OCI-LY7 (cell line): ENCODE measurements around the gene AMMECR1. TPM values are rescaled to one million over a fixed set of nuclear protein-coding genes. Genes with fewer than 3 reads are reported as not detected.

Experiments
- BruUV-seq: library from RNA; stranded (reverse); fragments of 400-500 nt; replicated peaks from 2 replicates; lab custom pipeline; 2021; lab: Mats Ljungman, UMichigan
- CTCF ChIA-PET: fragments of 300-600 bp; sonication (Branson Sonifier 250); formaldehyde crosslinking; loops from one replicate; lab custom pipeline; 2022; ENCODE audit warnings: antibody characterized with exemption; ENCODE audit not compliant: unreplicated experiment; lab: Charles Lee
- POLR2A ChIA-PET: fragments of 300-600 bp; sonication (Branson Sonifier 250); formaldehyde crosslinking; loops from one replicate; lab custom pipeline; 2022; ENCODE audit warnings: antibody characterized with exemption; lab: Charles Lee
- DNase-seq: peaks from one replicate; pipeline ENCODE4 v3.0.0-alpha.2; 2015; ENCODE audit warnings: low spot score
- H2AFZ ChIP-seq: fragments of 200-600 bp; sonication (generic), shearing (Covaris generic); 2 replicates; pipeline ENCODE4 v1.6.1; 2014; ENCODE audit warnings: mild to moderate bottlenecking, antibody characterized with exemption, low read length, moderate library complexity
- H3K27ac ChIP-seq: fragments of 200-600 bp; sonication (generic); 2 replicates; pipeline ENCODE4 v1.5.1; 2014; ENCODE audit warnings: mixed run types, low read depth, mild to moderate bottlenecking, moderate library complexity, low read length, inconsistent platforms; ENCODE audit not compliant: poor library complexity, severe bottlenecking
- H3K36me3 ChIP-seq: fragments of 200-600 bp; sonication (generic); 2 replicates; pipeline ENCODE4 v1.6.1; 2014; ENCODE audit warnings: mild to moderate bottlenecking, antibody characterized with exemption, low read length, moderate library complexity, mixed read lengths; ENCODE audit not compliant: insufficient read depth
- H3K4me1 ChIP-seq: fragments of 200-600 bp; sonication (generic); 2 replicates; pipeline ENCODE4 v1.5.1; 2014; ENCODE audit warnings: mild to moderate bottlenecking, low read length; ENCODE audit not compliant: insufficient read depth, poor library complexity, severe bottlenecking
- H3K4me2 ChIP-seq: fragments of 200-600 bp; sonication (generic); 2 replicates; pipeline ENCODE4 v1.6.1; 2014; ENCODE audit warnings: mild to moderate bottlenecking, low read length
- H3K4me3 ChIP-seq: fragments of 200-600 bp; sonication (generic); 2 replicates; pipeline ENCODE4 v1.5.1; 2014; ENCODE audit warnings: mild to moderate bottlenecking, low read depth, low read length; ENCODE audit not compliant: poor library complexity, severe bottlenecking
- H3K79me2 ChIP-seq: fragments of 200-600 bp; sonication (generic); 2 replicates; pipeline ENCODE4 v1.6.1; 2016; ENCODE audit warnings: low read depth, mild to moderate bottlenecking, low read length, moderate library complexity, mixed read lengths; ENCODE audit not compliant: insufficient read depth
- H3K9me2 ChIP-seq: fragments of 200-600 bp; sonication (generic); 2 replicates; pipeline ENCODE4 v1.6.1; 2016; ENCODE audit warnings: mild to moderate bottlenecking, low read length, mixed read lengths; ENCODE audit not compliant: insufficient read depth
- H3K9me3 ChIP-seq: fragments of 200-600 bp; sonication (generic); 2 replicates; pipeline ENCODE4 v1.6.1; 2014; ENCODE audit warnings: mild to moderate bottlenecking, mixed run types, low read length, mixed read lengths
- H4K20me1 ChIP-seq: fragments of 200-600 bp; sonication (generic); 2 replicates; pipeline ENCODE4 v1.6.1; 2014; ENCODE audit warnings: mild to moderate bottlenecking, antibody characterized with exemption, low read length, moderate library complexity, mixed read lengths; ENCODE audit not compliant: insufficient read depth
- EZH2phosphoT487 ChIP-seq: fragments of 200-600 bp; sonication (generic); IDR thresholded peaks from 2 replicates; pipeline ENCODE4 v1.6.1; 2018; ENCODE audit warnings: low read depth, borderline replicate concordance, mild to moderate bottlenecking, mixed run types, antibody characterized with exemption, low read length, moderate library complexity, mixed read lengths
- intact Hi-C: fragments of 100-400 bp; cut with micrococcal nuclease; formaldehyde crosslinking; loops from one replicate; pipeline ENCODE4 v1.10.0; 2022; ENCODE audit not compliant: unreplicated experiment
- total RNA-seq, 2 experiments: library from RNA; depleted of rRNA in 1 of 2; stranded (reverse); fragments of >200 nt in 1 of 2; shearing (Covaris generic) in 1 of 2; gene quantifications; 2 replicates each; pipeline ENCODE4 v1.2.3, GENCODE V29; 2014 to 2022
- TF ChIP-seq, protein P1 (sequence below): fragments of 200-600 bp; sonication (generic); conservative IDR thresholded peaks from 2 replicates; pipeline ENCODE4 v1.5.1; 2014; ENCODE audit warnings: mild to moderate bottlenecking, antibody characterized with exemption, low read length, moderate library complexity, mixed read lengths

Gene AMMECR1
- total RNA-seq, 2 experiments from 2014 or later, result 19.1 to 32.3 TPM

DNA sequence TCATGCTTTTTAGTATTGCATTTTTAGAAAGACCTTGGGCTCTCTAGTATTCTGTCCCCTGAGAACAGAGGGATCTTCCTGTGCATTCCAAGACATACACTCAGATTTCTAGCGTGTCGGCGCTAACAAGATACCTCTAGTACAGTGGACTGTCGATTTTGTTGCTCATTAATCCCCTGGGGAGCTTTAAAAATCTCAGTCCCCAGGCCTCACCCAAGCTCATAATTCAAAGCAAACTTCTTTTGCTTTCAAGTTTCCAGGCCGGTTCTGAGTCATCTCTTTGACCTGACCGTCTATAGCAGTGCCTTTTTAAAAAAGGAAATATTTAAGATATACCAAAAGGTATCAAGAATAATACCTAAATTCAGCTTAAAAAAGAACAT, 137.0 kb downstream of the AMMECR1 start:
- H3K79me2 ChIP-seq, result no peaks in the 10 kb centered on the region
- H3K9me2 ChIP-seq, result no peaks in the 10 kb centered on the region
- ChIA-PET POLR2A (interaction anchor here (1.6 kb wide), 1 partner anchor 232 kb away, joined by 4 read pairs; no protein-coding TSS in a partner anchor), CTCF (no interaction called here)
- no peak overlapping the region for H3K4me3 ChIP-seq
- H3K27ac ChIP-seq, result no peak overlapping the region
- no peaks in the 10 kb centered on the region for H3K9me3 ChIP-seq
- no peak overlapping the region for H3K4me2 ChIP-seq
- no peaks in the 10 kb centered on the region for H3K36me3 ChIP-seq
- H4K20me1 ChIP-seq, result no peaks in the 10 kb centered on the region
- no peaks in the 10 kb centered on the region for H3K4me1 ChIP-seq
- no TSS peak for BruUV-seq
- no peak overlapping the region for H2AFZ ChIP-seq
- no peak for DNase-seq
- intact Hi-C loops, result no loop called here
- TF ChIP-seq EZH2phosphoT487, result no peak
- TF ChIP-seq, protein P1, sequence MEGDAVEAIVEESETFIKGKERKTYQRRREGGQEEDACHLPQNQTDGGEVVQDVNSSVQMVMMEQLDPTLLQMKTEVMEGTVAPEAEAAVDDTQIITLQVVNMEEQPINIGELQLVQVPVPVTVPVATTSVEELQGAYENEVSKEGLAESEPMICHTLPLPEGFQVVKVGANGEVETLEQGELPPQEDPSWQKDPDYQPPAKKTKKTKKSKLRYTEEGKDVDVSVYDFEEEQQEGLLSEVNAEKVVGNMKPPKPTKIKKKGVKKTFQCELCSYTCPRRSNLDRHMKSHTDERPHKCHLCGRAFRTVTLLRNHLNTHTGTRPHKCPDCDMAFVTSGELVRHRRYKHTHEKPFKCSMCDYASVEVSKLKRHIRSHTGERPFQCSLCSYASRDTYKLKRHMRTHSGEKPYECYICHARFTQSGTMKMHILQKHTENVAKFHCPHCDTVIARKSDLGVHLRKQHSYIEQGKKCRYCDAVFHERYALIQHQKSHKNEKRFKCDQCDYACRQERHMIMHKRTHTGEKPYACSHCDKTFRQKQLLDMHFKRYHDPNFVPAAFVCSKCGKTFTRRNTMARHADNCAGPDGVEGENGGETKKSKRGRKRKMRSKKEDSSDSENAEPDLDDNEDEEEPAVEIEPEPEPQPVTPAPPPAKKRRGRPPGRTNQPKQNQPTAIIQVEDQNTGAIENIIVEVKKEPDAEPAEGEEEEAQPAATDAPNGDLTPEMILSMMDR, result no peak

DNA sequence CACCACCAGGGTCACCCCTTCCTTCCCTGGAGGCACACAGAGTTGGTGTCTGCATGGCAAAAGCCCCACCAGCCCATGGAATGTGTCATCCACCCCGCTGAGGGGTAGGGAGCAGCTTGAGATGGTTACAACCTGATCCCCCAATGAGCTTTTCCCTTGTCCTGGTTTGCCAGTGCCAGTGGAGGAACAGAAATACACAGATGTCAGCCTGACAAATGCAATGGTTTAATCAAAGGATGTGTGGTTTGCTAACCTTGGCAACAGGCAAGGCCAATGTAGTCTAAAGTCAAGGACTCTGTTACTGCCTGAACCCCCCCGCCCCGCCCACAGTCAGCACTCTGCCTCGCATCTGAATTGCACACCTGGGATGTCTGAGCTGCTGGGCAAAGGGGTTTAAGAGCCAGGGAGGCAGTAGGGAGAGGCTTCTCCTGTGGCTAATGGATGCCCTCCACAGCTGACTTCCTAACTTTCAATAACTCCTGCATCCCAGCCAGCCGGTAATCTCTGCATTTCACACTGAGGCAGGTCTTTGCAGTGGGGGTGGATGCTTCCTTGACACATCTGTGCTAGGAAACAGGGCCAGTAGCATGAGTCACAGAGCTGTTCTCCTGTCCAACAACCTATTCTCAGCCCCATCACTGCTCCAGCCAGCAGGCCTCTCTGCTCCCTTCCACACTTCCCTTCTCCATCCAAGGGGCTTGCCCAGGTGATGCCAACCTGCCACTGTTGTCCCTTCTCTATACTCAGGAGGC, 137.5 kb downstream of the AMMECR1 start:
- Histone ChIP-seq H3K27ac (no peak overlapping the region), H3K4me1 (no peaks in the 10 kb centered on the region), H3K36me3 (no peaks in the 10 kb centered on the region), H4K20me1 (no peaks in the 10 kb centered on the region), H3K9me3 (no peaks in the 10 kb centered on the region), H3K9me2 (no peaks in the 10 kb centered on the region), H2AFZ (no peak overlapping the region), H3K4me3 (no peak overlapping the region), H3K4me2 (no peak overlapping the region), H3K79me2 (no peaks in the 10 kb centered on the region)
- ChIA-PET CTCF (interaction anchor here (0.5 kb wide), 1 partner anchor 15 kb away, joined by 3 read pairs; no protein-coding TSS in a partner anchor), POLR2A (interaction anchor here (1.6 kb wide), 1 partner anchor 232 kb away, joined by 4 read pairs; no protein-coding TSS in a partner anchor)
- no peak for DNase-seq
- TF ChIP-seq EZH2phosphoT487, result no peak
- TF ChIP-seq, protein P1, result no peak
- no TSS peak for BruUV-seq
- intact Hi-C loops, result no loop called here

DNA sequence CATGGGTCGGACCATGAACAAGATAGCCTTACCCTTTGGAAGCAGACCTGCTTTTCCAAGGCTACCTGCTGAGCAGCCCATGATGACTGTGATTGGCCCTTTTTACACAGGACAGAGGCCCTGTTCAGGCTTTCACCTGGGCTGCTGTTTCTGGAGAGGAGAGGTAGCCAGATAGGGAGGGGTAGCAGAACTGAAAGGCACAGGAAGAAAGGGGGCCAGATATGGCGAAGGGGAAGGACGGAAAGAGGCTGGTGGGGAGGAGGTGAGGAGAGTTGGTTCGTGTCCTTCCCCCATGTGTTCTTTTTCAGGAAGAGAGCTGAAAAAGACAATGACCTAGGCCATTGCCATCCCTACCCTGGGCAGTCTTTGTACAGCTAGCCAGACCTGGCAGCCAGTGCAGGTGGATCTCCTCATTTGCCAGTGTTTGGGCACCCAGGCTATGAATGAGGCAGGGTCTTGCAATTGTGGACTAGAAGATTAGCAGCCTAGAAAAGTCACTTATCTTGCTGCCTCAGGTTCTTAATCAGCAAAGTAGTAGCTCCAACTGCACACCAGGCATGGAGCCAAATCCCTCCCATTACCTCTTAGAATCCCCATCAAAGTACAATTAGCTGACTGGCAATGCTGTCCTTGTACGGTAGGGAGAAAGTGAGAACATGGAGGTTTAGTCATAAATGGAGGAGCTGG, 139.6 kb downstream of the AMMECR1 start:
- Histone ChIP-seq H4K20me1 (no peaks in the 10 kb centered on the region), H3K36me3 (no peaks in the 10 kb centered on the region), H3K9me3 (no peaks in the 10 kb centered on the region), H3K79me2 (no peaks in the 10 kb centered on the region), H3K4me2 (no peak overlapping the region), H2AFZ (no peak overlapping the region), H3K4me1 (no peaks in the 10 kb centered on the region), H3K27ac (no peak overlapping the region), H3K9me2 (no peaks in the 10 kb centered on the region), H3K4me3 (no peak overlapping the region)
- intact Hi-C loops, result no loop called here
- no peak for TF ChIP-seq EZH2phosphoT487
- TF ChIP-seq, protein P1, result no peak
- DNase-seq, result no peak
- no TSS peak for BruUV-seq
- CTCF ChIA-PET, result no interaction called here
- POLR2A ChIA-PET, result interaction anchor here (0.5 kb wide), 1 partner anchor 12 kb away, joined by 3 read pairs; no protein-coding TSS in a partner anchor
